Measurements from ENCODE around the gene TCN2. TPM values are rescaled to one million over a fixed set of nuclear protein-coding genes. Genes with fewer than 3 reads are reported as not detected.
"Not testable (repeated sequence)": the region's sequence is repeated elsewhere in the genome, so short reads cannot be mapped to it uniquely, and the experiment has no call there.

Gene TCN2
- total RNA-seq, 2 experiments from 2014 or later = 0.19 to 0.31 TPM

DNA sequence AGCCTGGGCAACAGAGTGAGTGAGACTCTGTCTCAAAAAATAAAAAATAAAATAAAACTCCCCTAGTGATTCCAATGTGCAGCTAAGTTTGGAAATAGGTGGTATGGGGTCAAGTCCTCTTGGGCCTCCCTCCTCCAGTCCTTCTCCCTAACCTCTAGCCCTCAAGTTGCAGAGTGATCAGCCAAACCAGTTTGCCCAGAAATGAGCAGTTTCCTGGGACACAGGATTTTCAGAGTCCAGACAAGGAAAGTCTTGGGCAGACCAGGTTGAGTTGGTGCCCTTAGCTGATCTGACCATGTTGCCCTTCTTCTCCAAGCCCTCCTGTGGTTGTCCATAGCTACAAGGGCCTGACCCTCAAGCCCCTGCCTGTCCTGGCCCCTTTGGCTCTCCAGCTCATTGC, 7.9 kb downstream of the TCN2 start:
- no peak for DNase-seq
- ChIA-PET CTCF (interaction anchor here (0.9 kb wide), 1 partner anchor 9 kb away, joined by 3 read pairs; no protein-coding TSS in a partner anchor), POLR2A (no interaction called here)
- intact Hi-C loops (cut with micrococcal nuclease) = no loop called here
- Mint-ChIP-seq H3K27ac (no peak overlapping the region), H3K36me3 (no peaks in the 10 kb centered on the region), H3K4me1 (ENCODE audit: low read depth) (peaks cover 2% of the 10 kb centered on the region), H3K4me3 (no peak overlapping the region), H3K27me3 (no peaks in the 10 kb centered on the region), H3K9me3 (no peaks in the 10 kb centered on the region)

- no peaks in the 10 kb centered on the region for H3K4me1 Mint-ChIP-seq (ENCODE audit: low read depth)
- no peak overlapping the region for H3K4me3 Mint-ChIP-seq
- H3K9me3 Mint-ChIP-seq = no peaks in the 10 kb centered on the region
- CTCF ChIA-PET = interaction anchor here (0.9 kb wide), 1 partner anchor 10 kb away, joined by 3 read pairs; no protein-coding TSS in a partner anchor
- POLR2A ChIA-PET = no interaction called here
- DNase-seq = no peak
- no peaks in the 10 kb centered on the region for H3K36me3 Mint-ChIP-seq
- intact Hi-C loops (cut with micrococcal nuclease) = no loop called here
- no peak overlapping the region for H3K27ac Mint-ChIP-seq
- no peaks in the 10 kb centered on the region for H3K27me3 Mint-ChIP-seq
Observed at GRCh38 chr22:30615543-30615954, 8.6 kb downstream of the TCN2 start.

DNA sequence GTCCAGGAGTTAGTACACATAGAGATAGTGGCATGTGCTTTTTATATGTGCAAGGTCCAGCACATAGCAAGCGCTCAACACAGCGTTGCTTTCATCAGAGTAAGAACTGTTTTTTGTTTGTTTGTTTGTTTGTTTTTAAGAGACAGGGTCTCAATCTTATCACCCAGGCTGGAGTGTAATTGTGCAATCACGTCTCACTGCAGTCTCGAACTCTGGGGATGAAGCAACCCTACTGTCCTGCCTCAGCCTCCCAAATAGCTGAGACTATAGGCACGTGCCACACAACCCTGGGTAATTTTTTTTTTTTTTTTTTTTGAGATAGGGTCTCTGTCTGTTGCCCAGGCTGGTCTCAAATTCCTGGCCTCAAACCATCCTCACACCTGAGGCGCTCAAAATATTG, 10.8 kb downstream of the TCN2 start:
- no peak overlapping the region for H3K4me3 Mint-ChIP-seq
- no peak overlapping the region for H3K27ac Mint-ChIP-seq
- ChIA-PET POLR2A (no interaction called here), CTCF (no interaction called here)
- H3K27me3 Mint-ChIP-seq = no peaks in the 10 kb centered on the region
- intact Hi-C loops (cut with micrococcal nuclease) = no loop called here
- no peaks in the 10 kb centered on the region for H3K4me1 Mint-ChIP-seq (ENCODE audit: low read depth)
- DNase-seq = no peak
- H3K36me3 Mint-ChIP-seq = no peaks in the 10 kb centered on the region
- no peaks in the 10 kb centered on the region for H3K9me3 Mint-ChIP-seq

GRCh38 chr22:30619909-30620308, 12.9 kb downstream of the TCN2 start:
- H3K27ac Mint-ChIP-seq; H3K4me3 Mint-ChIP-seq; intact Hi-C loops (cut with micrococcal nuclease); POLR2A ChIA-PET; H3K27me3 Mint-ChIP-seq; H3K9me3 Mint-ChIP-seq; DNase-seq; H3K36me3 Mint-ChIP-seq; H3K4me1 Mint-ChIP-seq (ENCODE audit: low read depth): not testable (repeated sequence)
- CTCF ChIA-PET = interaction anchor here (1.3 to 1.4 kb wide), 2 partner anchors 15 to 143 kb away, joined by 3 to 4 read pairs; no protein-coding TSS in a partner anchor

GRCh38 chr22:30626413-30626812, 19.4 kb downstream of the TCN2 start:
- no peak for DNase-seq
- Mint-ChIP-seq H3K27ac (no peak overlapping the region), H3K9me3 (no peaks in the 10 kb centered on the region), H3K4me3 (no peak overlapping the region), H3K36me3 (no peaks in the 10 kb centered on the region), H3K27me3 (no peaks in the 10 kb centered on the region), H3K4me1 (ENCODE audit: low read depth) (no peaks in the 10 kb centered on the region)
- ChIA-PET CTCF (interaction anchor here (1.0 kb wide), 1 partner anchor 8 kb away, joined by 4 read pairs; no protein-coding TSS in a partner anchor), POLR2A (no interaction called here)
- intact Hi-C loops (cut with micrococcal nuclease) = no loop called here

DNA sequence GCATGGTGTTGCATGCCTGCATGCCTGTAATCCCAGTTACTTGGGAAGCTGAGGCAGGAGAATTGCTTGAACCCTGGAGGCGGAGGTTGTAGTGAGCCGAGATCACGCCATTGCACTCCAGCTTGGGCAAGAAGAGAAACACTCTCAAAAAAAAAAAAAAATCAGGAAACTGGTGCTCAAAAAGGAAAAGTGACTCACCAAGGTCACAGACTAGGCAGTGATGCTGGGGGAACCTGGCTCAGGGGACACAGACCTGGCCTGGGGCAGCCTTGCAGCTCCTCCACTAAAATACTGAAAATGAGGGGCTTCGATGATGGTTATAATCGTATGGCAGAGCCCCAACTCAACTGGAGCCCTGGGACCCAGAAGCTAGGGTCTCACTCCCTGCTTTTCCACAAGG, 20.5 kb downstream of the TCN2 start:
- DNase-seq = no peak
- CTCF ChIA-PET = interaction anchor here (1.1 to 2.0 kb wide), 2 partner anchors 128 to 135 kb away, joined by 3 to 6 read pairs; no protein-coding TSS in a partner anchor
- intact Hi-C loops (cut with micrococcal nuclease) = no loop called here
- Mint-ChIP-seq H3K27me3 (no peaks in the 10 kb centered on the region), H3K4me1 (ENCODE audit: low read depth) (no peaks in the 10 kb centered on the region), H3K27ac (no peak overlapping the region), H3K9me3 (no peaks in the 10 kb centered on the region), H3K36me3 (no peaks in the 10 kb centered on the region), H3K4me3 (no peak overlapping the region)
- POLR2A ChIA-PET = no interaction called here

DNA sequence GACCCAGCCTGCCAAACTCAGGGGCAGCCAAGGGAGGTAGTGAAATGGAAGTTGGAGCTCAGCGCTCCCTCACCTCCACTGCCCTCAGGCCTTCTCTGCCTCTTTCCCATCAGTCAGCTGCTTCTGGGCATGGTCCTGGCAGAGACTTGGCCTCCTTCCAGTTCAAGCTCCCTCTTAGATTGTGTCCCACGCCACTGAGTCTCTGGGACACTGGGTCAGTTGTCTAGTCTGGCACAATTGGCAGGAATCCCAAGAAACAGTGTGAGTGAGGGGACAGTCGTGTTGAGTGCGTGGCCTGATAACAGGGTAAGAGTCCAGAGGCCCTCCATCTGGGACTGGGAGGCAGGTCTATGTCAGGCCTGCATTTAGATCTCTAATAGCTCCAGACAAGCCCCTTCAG, 21.5 kb downstream of the TCN2 start:
- intact Hi-C loops (cut with micrococcal nuclease) = no loop called here
- Mint-ChIP-seq H3K4me3 (no peak overlapping the region), H3K9me3 (no peaks in the 10 kb centered on the region), H3K4me1 (ENCODE audit: low read depth) (no peaks in the 10 kb centered on the region), H3K27me3 (no peaks in the 10 kb centered on the region), H3K27ac (no peak overlapping the region), H3K36me3 (no peaks in the 10 kb centered on the region)
- no peak for DNase-seq
- ChIA-PET POLR2A (no interaction called here), CTCF (interaction anchor here (1.1 to 2.0 kb wide), 2 partner anchors 127 to 134 kb away, joined by 3 to 6 read pairs; no protein-coding TSS in a partner anchor)

DNA sequence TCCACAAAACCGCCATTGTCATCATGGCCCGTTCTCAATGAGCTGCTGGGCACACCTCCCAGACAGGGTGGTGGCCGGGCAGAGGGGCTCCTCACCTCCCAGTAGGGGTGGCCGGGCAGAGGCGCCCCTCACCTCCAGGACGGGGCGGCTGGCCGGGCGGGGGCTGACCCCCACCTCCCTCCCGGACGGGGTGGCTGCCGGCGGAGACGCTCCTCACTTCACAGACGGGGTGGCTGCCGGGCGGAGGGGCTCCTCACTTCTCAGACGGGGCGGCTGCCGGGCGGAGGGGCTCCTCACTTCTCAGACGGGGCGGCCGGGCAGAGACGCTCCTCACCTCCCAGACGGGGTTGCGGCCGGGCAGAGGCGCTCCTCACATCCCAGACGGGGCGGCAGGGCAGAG, 24.5 kb downstream of the TCN2 start:
- H3K36me3 Mint-ChIP-seq; CTCF ChIA-PET; H3K27me3 Mint-ChIP-seq; DNase-seq; H3K4me3 Mint-ChIP-seq; POLR2A ChIA-PET; H3K27ac Mint-ChIP-seq; H3K9me3 Mint-ChIP-seq; H3K4me1 Mint-ChIP-seq (ENCODE audit: low read depth); intact Hi-C loops (cut with micrococcal nuclease): not testable (repeated sequence)

DNA sequence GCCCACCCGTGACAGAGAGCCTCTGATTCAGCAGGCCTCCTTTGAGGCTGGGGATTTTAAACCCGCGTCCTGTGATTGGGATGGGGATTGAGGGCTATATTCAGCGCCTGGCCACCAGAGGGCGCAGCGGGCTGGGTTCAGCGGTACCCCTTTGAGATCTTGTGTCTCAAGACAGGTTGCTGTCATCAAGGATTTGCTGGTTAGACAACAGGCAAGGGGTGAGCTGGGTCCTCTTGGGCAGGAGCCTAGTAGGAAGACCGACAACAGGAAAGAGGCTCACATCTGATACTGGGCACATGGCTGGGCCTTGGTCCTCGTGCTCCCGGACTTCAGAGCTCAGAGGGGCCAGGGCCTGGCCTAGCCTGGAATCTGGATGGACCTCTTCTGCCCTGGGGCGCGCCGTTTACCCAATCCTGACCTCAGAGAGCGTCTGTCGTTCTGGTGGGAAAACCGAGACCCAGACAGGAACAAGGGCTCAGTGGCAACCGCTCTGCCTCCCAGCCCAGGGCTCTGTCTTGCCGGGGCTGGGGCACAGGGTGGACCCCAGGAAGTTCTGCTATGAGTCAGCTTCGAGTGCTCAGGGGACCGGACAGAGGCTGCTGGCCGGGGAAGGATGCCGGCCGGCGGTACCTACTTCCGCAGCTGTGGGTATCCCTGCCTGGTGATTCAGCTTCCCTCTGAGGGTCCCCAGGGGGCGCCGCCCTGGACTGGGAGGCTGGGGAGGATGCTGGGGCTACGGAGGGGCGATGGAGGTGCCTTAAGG, 27.7 kb downstream of the TCN2 start:
- ChIA-PET POLR2A (interaction anchor here (0.7 to 2.5 kb wide), 10 partner anchors 9 to 211 kb away, joined by 3 to 17 read pairs (median 4); partner anchors contain the start of gene OSBP2), CTCF (interaction anchor here (0.6 to 4.5 kb wide), 46 partner anchors 9 to 613 kb away, joined by 3 to 266 read pairs (median 4); partner anchors contain the start of genes DUSP18, MORC2, OSBP2 and PES1)
- intact Hi-C loops (cut with micrococcal nuclease) = loop anchor here (1.0 to 5.0 kb wide), 10 partner anchors 10 to 448 kb away; partner anchors contain the start of genes DUSP18, OSBP2 and SMTN

DNA sequence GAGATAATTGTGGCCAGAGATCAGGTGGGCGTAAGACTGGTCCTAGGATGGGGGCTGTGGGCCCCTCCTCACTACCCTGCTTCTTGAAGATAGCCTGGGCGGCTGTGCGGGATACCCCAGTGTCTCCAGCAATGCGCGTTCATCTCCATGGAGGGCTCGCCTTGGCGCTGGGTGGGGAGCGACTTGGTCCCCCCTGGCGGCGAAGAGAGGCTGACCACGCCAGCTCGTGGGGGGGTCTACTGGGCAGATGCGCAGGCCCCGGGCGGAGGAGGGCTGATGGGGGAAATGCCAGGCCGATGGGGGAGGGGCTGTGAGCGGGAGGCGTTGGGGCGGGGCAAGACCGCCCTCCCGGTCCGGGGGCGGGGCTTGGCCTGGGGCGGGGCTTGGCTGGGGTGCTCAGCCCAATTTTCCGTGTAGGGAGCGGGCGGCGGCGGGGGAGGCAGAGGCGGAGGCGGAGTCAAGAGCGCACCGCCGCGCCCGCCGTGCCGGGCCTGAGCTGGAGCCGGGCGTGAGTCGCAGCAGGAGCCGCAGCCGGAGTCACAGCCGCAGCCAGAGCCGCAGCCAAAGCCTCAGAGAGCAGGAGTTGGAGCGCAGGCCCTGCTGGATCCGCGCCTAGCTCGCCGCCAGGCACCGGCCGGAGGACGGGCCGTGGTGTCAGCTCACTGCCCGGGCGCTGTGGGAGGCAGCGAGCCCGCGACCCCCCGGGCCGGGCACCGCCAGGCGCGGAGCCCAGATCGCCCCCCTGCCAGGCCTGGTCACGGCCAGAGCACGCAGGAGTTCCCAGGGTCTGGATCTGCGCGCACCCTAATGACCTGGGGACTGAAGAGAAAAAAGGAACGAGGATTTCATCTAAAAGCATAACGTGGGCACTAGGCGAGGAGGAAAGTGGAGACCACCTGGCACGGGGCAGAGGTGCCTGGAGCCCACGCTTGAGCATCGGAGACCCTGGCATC, 28.6 kb downstream of the TCN2 start, which contains the start of gene SLC35E4:
Gene SLC35E4 (plus strand): TSS at position 509 of the 953 bp plus-strand sequence. CDS start 670 bp downstream, outside the sequence.
- Mint-ChIP-seq H3K27me3 (no peaks in the 10 kb centered on the region), H3K9me3 (peaks cover 4% of the 10 kb centered on the region), H3K4me1 (ENCODE audit: low read depth) (peaks cover 20% of the 10 kb centered on the region), H3K36me3 (peaks cover 8% of the 10 kb centered on the region), H3K27ac (peak within 1 kb of the TSS; percentile 88), H3K4me3 (peak within 1 kb of the TSS; percentile 81)
- CTCF ChIA-PET = interaction anchor here (0.7 to 4.5 kb wide), 34 partner anchors 9 to 445 kb away, joined by 3 to 266 read pairs (median 6); partner anchors contain the start of genes DUSP18, MORC2, OSBP2 and PES1
- peak; percentile 97 for DNase-seq
- POLR2A ChIA-PET = interaction anchor here (0.9 to 2.5 kb wide), 9 partner anchors 8 to 212 kb away, joined by 3 to 17 read pairs (median 5); partner anchors contain the start of genes DUSP18 and OSBP2
- intact Hi-C loops (cut with micrococcal nuclease) = loop anchor here (5.0 kb wide), 1 partner anchor 447 kb away; the partner anchor contains the start of gene SMTN

More for the DNA sequence above, 27.7 kb downstream of the TCN2 start:
- H3K27me3 Mint-ChIP-seq = no peaks in the 10 kb centered on the region
- H3K4me1 Mint-ChIP-seq (ENCODE audit: low read depth) = peaks cover 20% of the 10 kb centered on the region
- peaks cover 4% of the 10 kb centered on the region for H3K9me3 Mint-ChIP-seq
- peak; percentile 95 for DNase-seq
- H3K27ac Mint-ChIP-seq = peak overlapping the region; percentile 88
- H3K4me3 Mint-ChIP-seq = peak overlapping the region; percentile 81
- H3K36me3 Mint-ChIP-seq = peaks cover 8% of the 10 kb centered on the region

- ChIA-PET POLR2A (interaction anchor here (1.1 to 2.5 kb wide), 5 partner anchors 8 to 118 kb away, joined by 4 to 17 read pairs (median 16); partner anchors contain the start of gene DUSP18), CTCF (interaction anchor here (1.0 to 4.5 kb wide), 12 partner anchors 8 to 254 kb away, joined by 3 to 266 read pairs (median 22); partner anchors contain the start of genes DUSP18 and TCN2)
- intact Hi-C loops (cut with micrococcal nuclease) = loop anchor here (5.0 kb wide), 1 partner anchor 446 kb away; the partner anchor contains the start of gene SMTN
- peaks cover 8% of the 10 kb centered on the region for H3K36me3 Mint-ChIP-seq
- peak; percentile 35 for DNase-seq
- peaks cover 4% of the 10 kb centered on the region for H3K9me3 Mint-ChIP-seq
- peaks cover 20% of the 10 kb centered on the region for H3K4me1 Mint-ChIP-seq (ENCODE audit: low read depth)
- H3K27me3 Mint-ChIP-seq = no peaks in the 10 kb centered on the region
- H3K4me3 Mint-ChIP-seq = peak overlapping the region; percentile 81
- H3K27ac Mint-ChIP-seq = no peak overlapping the region
Observed at GRCh38 chr22:30636226-30637077, 29.5 kb downstream of the TCN2 start.

All from activated CD4-positive, alpha-beta memory T cell treated with anti-CD3 and anti-CD28 coated beads for 36 hours (primary cell).